Kidney (tissue), 14 donors: ENCODE data around the gene ATG16L2. TPM values are rescaled to one million over a fixed set of nuclear protein-coding genes. Genes with fewer than 3 reads are reported as not detected.

Experiments used
- DNase-seq, 5 donors: peaks; one replicate each; pipeline ENCODE4 v3.0.0-alpha.2; 2013 to 2020
- FAIRE-seq: peaks from 2 replicates; lab custom pipeline; 2012; peaks lifted over from hg19 to GRCh38; lab: Jason Lieb, UNC
- H3K27ac ChIP-seq, 2 donors: one replicate each; pipeline ENCODE4 v1.7.0; 2013; ENCODE audit warnings: low read depth in 2 of 2, low read length in 2 of 2, inconsistent platforms in 1 of 2
- H3K27me3 ChIP-seq: one replicate; pipeline ENCODE4 v1.7.1; 2013; ENCODE audit warnings: low read length, inconsistent platforms; ENCODE audit not compliant: control insufficient read depth, insufficient read depth
- H3K36me3 ChIP-seq, 3 donors: one replicate each; pipeline versions ENCODE4 v1.7.0 to v1.7.1; 2013; ENCODE audit warnings: low read length in 3 of 3, control low read depth in 1 of 3, inconsistent platforms in 1 of 3; ENCODE audit not compliant: insufficient read depth in 3 of 3, control insufficient read depth in 2 of 3
- H3K4me1 ChIP-seq, 3 donors: one replicate each; pipeline versions ENCODE4 v1.7.0 to v1.7.1; 2013; ENCODE audit warnings: low read length in 3 of 3, inconsistent platforms in 1 of 3, low read depth in 1 of 3; ENCODE audit not compliant: control insufficient read depth in 2 of 3, insufficient read depth in 2 of 3
- H3K4me3 ChIP-seq, 3 donors: one replicate each; pipeline versions ENCODE4 v1.7.0 to v1.8.1; 2013; ENCODE audit warnings: low read length in 3 of 3, control low read depth in 1 of 3, inconsistent platforms in 1 of 3
- H3K9ac ChIP-seq, 3 donors: one replicate each; pipeline versions ENCODE4 v1.7.0 to v1.7.1; 2013; ENCODE audit warnings: low read length in 3 of 3, control low read depth in 1 of 3, inconsistent platforms in 1 of 3
- H3K9me3 ChIP-seq, 3 donors: one replicate each; pipeline versions ENCODE4 v1.7.0 to v1.7.1; 2013; ENCODE audit warnings: low read length in 3 of 3, control low read depth in 1 of 3, inconsistent platforms in 1 of 3; ENCODE audit not compliant: control insufficient read depth in 2 of 3, insufficient read depth in 1 of 3
- CTCF ChIP-seq: IDR thresholded peaks from 3 replicates; pipeline ENCODE4 v1.5.1; 2012; ENCODE audit warnings: mild to moderate bottlenecking, moderate library complexity, borderline replicate concordance; ENCODE audit not compliant: insufficient read depth; ENCODE audit errors: extremely low read depth
- intact Hi-C: fragments of 100-400 bp; cut with DNase I; formaldehyde crosslinking; loops from one replicate; pipeline ENCODE4 v1.11.1; 2022
- polyA plus RNA-seq: library from polyadenylated mRNA; stranded (reverse); fragments of 350-450 nt; fragmentation: Illumina TruSeq; extraction: RNeasy Lipid Tissue Mini Kit (QIAGEN cat#74804); gene quantifications from one replicate; pipeline ENCODE4 v1.2.3, GENCODE V29; 2014; ENCODE audit warnings: low read depth, low replicate concordance; ENCODE audit not compliant: insufficient read depth
- total RNA-seq: library from RNA; stranded (reverse); fragmentation: NEBNext Ultra II Directional; extraction: Animal tissue kit (Norgen Biotek cat#: 25700); gene quantifications from one replicate; pipeline ENCODE4 v1.2.1, GENCODE V29; 2021
- donor health status: control.
- donor health status: control.
- donor health status: control.
- donor health status: control.
- donor health status: control.
- donor health status: DM: yes; HTN: yes; CAD: no.
- donor health status: Normal renal cell carcinoma (clear cell type).

ATG16L2 gene
- total and polyA plus RNA-seq, 2 donors from 2014 or later: 16.1 to 38.6 TPM

GRCh38 chr11:72769680-72770079 lies 44.5 kb upstream of the ATG16L2 start:
- no peaks in the 10 kb centered on the region for H3K36me3 ChIP-seq
- DNase-seq: no peak
- H3K9me3 ChIP-seq: no peaks in the 10 kb centered on the region

GRCh38 chr11:72770799-72771198 lies 43.4 kb upstream of the ATG16L2 start:
- no peaks in the 10 kb centered on the region for H3K27me3 ChIP-seq
- TF ChIP-seq CTCF: no peak
- H3K4me3 ChIP-seq: no peak overlapping the region
- H3K27ac ChIP-seq: no peak overlapping the region
- H3K4me1 ChIP-seq: peaks cover 4 to 24% (median 21%) of the 10 kb centered on the region in 3 donors
- intact Hi-C loops: no loop called here
- no peak for FAIRE-seq
- DNase-seq: no peak
- no peaks in the 10 kb centered on the region for H3K36me3 ChIP-seq
- H3K9ac ChIP-seq: no peak overlapping the region
- H3K9me3 ChIP-seq: no peaks in the 10 kb centered on the region

More at GRCh38 chr11:72769680-72770079, 44.5 kb upstream of the ATG16L2 start:
- Histone ChIP-seq H3K9ac (no peak overlapping the region), H3K27me3 (no peaks in the 10 kb centered on the region), H3K27ac (no peak overlapping the region), H3K4me3 (no peak overlapping the region), H3K4me1 (peaks cover 4 to 23% (median 19%) of the 10 kb centered on the region in 3 donors)
- TF ChIP-seq CTCF: no peak
- intact Hi-C loops: no loop called here
- FAIRE-seq: no peak

GRCh38 chr11:72771507-72771906 lies 42.7 kb upstream of the ATG16L2 start:
- no peaks in the 10 kb centered on the region for H3K9me3 ChIP-seq
- intact Hi-C loops: no loop called here
- no peak for TF ChIP-seq CTCF
- no peak overlapping the region for H3K4me3 ChIP-seq
- no peak overlapping the region for H3K9ac ChIP-seq
- H3K36me3 ChIP-seq: no peaks in the 10 kb centered on the region
- H3K27me3 ChIP-seq: no peaks in the 10 kb centered on the region
- FAIRE-seq (no peak), DNase-seq (no peak)
- H3K4me1 ChIP-seq: peaks cover 4 to 23% (median 17%) of the 10 kb centered on the region in 3 donors
- H3K27ac ChIP-seq: no peak overlapping the region

DNA sequence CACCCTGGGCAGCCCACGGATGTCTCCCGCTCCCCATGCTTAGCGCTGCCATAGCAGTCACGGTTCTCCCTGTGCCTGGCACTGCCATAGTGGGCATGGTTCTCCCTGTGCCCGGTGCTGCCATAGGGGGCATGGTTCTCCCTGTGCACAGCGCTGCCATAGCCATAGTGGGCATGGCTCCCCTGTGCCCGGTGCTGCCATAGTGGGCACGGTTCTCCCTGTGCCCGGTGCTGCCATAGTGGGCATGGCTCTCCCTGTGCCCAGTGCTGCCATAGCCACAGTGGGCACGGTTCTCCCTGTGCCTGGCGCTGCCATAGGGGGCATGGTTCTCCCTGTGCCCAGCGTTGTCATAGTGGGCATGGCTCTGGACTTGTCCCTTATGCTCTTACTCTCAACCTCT lies 42.2 kb upstream of the ATG16L2 start:
- DNase-seq (no peak), FAIRE-seq (no peak)
- no peak overlapping the region for H3K27ac ChIP-seq
- no peak for TF ChIP-seq CTCF
- H3K4me1 ChIP-seq: peaks cover 4 to 25% (median 16%) of the 10 kb centered on the region in 3 donors
- H3K9me3 ChIP-seq: no peaks in the 10 kb centered on the region
- H3K27me3 ChIP-seq: no peaks in the 10 kb centered on the region
- H3K4me3 ChIP-seq: no peak overlapping the region
- no peaks in the 10 kb centered on the region for H3K36me3 ChIP-seq
- no peak overlapping the region for H3K9ac ChIP-seq
- intact Hi-C loops: no loop called here
